Midbrain (tissue), 1 donor: ENCODE data around the gene OSTF1.

ENCODE experiments used
- DNase-seq: peaks from one replicate; lab custom pipeline; 2025; lab: John Stamatoyannopoulos, UW

OSTF1 gene

DNA sequence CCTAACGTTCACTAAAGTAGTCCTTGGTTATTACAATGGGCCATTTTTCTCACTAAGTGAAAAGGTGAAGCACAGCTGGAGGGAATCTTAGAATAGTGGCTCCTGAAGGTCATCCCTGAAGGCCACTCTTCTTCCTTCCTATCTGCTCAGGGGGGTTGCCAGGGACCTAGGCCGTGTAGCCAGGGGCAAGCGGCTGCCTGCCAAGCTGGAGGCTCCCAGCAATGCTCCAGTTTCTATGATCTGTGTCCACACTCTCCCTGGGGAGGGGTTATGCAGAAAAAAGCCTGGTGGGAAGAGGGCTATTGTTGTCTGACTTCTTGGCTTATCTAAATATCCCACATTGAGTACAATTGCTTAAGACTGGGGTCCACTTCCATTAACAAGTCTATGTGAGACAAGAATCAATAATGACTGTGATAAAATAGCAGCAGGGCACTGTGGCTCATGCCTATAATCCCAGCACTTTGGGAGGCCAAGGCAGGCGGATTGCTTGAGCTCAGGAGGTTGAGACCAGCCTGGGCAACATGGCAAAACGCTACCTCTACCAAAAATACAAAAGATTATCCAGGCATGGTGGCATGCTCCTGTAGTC lies 4.1 kb upstream of the OSTF1 start:
- no peak for DNase-seq

DNA sequence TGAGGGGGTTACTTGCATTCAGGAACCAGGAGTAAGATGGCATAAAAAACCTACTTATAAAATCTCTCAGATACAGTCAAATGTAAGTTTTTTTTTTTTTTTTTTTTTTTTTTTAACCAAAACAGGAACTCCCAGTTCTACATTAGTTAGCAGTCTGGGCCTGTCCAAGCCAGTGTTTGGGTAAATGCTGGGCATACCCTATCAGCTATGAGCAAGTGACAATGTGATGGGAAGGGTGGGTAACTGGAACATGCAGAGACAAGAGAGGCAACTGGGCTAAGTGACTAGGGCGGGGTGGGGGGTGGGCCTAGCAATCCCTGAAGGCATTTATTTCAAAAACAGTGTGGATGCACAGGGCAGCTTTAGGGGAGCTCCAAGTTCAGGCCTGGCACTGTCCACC lies 2.7 kb upstream of the OSTF1 start:
- no peak for DNase-seq

DNA sequence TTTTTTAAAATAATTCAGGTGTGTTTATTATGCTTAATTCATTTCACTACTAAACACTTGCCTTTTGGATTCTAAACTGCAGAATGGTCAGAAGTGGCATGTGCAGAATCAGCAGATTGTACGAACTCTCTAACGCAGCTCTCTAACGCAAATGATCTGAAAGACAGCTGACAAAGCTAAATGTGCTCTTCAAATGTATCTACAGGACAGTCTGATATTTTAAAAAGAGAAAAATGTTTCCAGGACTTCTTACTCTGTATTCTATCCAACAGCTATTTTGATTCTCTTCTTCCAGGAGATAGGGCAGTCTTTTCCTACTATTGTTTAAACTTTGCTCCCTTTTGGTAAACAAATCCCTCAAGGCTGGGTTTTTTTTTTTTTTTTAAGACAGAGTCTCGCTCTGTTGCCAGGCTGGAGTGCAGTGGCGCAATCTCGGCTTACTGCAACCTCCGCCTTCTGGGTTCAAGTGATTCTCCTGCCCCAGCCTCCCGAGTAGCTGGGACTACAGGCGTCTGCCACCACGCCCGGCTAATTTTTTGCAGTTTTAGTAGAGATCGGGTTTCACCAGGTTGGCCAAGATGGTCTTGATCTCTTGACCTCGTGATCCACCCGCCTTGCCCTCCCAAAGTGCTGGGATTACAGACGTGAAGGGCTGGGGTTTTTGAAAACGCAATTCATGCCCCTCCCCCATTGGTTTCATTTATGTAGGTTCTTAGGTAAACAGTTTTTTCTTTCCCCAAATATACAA lies 1.6 kb upstream of the OSTF1 start:
- no peak for DNase-seq

DNA sequence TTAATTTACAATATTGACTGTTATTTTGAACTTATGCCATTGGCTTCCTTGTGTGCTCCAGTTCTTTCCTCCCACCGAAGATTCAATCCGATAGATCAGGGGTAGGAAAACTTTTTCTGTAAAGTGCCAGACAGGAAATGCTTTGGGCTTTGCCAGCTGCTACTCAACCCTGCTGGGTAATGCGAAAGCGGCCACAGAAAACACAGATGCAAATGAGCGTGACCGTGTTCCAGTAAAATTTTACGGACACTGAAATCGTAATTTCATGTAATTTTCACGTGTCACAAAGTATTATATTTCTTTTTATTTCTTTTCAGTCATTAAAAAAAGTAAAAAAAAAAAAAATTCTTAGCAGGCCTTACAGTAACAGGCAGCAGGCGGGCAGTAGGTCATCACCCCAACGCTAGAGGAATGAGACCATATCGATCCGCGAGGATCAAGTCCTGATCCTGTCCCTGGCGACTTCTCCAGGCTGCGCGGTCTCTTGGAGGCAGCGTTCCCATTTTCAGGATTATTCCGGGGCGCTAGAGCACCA lies 958 bp upstream of the OSTF1 start:
- no peak for DNase-seq

DNA sequence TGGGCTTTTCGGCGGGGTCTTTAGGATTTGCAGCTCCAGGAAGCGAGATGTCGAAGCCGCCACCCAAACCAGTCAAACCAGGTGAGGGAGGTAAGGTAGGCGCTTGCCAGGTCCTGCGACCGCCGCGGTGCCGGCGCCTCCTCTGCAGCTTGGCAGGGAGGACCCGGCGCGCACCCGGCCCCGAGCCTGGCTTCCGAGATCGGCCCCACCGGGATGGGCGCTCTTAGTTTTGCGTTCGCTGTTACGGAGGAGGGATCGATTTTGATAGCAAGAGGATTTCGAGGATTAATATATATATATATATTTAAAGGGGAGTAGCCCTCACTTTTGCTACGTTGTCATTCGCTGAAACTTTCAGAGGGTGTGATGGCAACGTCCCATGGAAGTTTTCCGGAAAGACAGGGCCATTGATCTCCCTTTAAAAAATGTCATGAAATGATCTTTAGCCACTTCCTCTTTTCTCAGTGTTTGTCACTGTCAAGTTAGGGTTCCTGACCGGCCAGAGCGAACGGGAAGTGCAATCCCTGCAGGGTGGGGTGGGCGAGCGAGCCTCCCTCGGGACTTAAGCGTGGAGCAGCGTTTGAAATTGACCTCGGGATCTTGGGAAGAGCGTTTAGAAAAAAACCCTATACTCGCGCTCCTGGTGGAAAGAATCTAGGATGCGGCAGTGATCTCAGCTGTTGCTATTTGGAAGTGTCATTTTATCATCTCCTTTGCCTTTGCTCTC lies 495 bp downstream of the OSTF1 start:
- peak; percentile 48 for DNase-seq

DNA sequence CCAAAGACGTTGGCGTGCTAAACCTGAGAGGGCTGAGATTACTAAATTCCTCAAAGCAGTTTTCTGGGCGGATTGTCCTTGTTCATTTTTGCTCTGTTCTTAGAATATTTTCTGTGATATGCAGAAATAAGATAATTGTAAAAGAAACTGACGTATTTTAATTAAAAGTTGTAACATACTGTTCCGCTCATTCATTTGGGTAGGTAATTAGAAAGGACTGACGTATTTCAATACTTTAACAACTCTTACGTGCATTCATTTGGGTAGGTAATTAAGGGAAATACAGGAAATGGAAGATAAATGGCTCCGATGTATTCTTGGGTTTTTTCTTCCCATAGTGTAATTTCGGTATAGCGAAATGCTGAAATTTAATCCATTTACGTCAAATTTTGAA lies 1.1 kb downstream of the OSTF1 start:
- DNase-seq: no peak

DNA sequence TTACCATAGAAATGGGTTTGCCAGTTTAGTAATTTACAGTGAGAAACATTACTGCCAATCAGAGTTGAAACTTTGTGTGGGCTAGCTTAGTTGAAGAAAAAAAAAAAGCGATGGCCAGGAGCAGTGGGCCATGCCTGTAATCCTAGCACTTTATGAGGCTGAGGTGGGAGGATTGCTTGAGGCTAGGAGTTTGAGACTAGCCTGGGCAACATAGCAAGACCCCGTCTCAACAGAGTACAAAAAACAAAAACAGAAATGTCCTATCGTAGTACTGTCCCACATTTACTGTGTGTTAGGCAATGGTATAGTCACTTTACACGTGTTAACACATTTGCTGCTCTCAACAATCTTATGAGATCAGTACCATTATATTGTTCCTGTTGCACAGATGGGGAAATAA lies 2.3 kb downstream of the OSTF1 start:
- no peak for DNase-seq

DNA sequence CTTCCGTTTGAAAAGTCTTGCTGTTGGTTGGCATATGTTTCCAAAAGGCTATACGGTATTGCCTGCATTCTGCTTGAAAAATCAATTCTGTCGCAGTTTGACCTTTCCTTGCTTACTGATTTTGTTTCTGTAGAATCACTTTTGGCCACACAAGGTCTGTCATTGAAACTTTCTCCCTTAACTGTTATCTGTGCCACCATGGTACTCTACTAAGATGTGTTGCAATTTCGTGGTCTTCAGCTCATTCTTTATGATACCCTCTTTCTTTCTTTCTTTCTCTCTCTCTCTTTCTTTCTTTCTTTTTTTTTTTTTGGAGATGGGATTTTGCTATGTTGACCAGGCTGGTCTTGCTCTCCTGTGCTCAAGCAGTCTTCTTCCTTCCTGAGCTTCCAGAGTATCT lies 4.5 kb downstream of the OSTF1 start:
- DNase-seq: no peak

DNA sequence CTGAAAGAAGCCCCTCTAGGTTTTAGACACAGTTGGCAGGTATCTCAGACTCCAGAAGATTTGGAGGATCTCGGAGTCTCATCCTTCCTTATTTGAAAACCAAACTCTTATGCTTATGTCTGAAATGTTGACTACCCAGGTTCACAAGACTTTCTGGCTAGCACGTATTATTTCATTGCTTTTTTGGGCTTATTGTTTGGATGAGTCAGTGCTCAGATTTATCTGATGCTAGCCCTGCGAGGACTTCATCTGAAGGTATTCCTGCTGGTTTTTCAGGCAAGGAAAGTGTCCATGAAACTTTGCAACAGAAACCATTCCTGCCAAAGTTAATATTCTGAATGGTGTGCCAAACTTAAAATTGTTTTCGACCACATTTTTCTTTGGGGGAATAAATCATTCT lies 8.5 kb downstream of the OSTF1 start:
- DNase-seq: no peak

DNA sequence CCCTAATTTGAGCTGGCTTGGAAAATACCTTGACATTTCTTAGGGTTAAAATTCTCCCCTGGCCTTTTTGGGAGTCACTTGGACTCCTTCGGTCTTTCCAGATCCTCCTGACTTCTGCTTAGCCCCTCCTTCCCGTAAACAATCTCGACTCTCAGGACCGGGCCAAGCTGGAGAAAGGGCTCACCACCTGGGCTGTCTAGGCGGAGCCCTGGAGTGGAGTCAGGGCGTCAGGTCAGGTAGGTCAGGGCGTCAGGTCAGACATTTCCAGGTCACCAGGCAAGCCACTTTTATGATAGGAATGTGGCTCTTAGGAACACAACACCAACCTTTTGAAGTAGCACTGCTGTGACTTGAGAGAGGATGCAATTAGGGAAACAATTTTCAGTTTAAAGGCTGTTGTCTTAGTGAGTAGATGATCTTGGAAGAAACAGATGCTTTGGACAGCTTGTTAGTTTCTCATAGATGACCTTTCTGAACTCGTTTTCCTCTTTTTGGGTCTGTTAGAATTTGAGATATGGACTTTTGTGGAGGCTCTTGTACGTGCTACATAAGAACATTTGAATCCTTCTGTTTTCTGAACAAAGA lies 12.8 kb downstream of the OSTF1 start:
- no peak for DNase-seq

DNA sequence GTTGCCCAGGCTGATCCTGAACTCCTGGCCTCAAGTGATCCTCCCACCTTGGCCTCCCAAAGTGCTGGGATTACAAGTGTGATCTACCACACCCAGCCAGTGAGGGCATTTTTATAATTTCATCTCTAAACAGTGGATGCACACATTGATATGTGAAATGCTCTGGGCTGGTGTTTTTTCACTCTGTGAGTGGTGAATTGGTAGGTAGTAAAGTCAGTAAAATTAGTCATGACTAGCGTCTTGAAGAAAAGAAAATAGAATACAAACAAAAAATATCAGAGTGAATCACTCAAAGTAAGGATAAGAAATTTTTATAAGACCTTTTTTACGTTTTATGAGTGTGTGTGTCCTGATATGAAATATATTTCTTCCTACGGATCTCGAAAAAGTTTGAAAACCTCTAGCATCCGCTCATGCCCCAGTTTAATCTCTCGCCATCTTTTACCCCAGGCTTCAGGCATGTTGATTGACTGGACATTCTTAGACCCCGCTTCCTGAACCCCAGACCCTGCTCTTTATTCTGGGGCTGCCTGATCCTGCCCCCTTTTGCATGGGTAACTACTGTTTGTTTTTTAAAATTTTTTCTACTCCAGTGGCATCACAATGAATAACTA lies 14.0 kb downstream of the OSTF1 start:
- no peak for DNase-seq

DNA sequence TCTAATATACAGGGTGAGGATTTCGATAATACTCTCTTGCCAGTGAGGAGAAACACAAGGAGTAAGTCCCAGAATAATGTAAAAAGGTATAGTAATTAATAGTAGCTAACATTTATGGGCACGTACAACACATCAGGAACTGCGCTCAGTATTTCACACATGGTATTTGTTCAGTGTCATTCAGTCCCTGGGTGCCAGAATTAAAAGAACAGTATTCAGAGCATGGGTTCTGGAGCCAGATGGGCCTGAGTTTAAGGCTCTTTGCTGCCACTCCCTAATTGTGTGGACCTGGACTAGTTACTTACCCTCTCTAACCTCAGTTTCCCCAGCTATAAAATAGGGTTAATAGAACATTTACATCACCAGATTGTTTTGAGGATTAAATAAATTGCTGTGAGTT lies 16.3 kb downstream of the OSTF1 start:
- no peak for DNase-seq

DNA sequence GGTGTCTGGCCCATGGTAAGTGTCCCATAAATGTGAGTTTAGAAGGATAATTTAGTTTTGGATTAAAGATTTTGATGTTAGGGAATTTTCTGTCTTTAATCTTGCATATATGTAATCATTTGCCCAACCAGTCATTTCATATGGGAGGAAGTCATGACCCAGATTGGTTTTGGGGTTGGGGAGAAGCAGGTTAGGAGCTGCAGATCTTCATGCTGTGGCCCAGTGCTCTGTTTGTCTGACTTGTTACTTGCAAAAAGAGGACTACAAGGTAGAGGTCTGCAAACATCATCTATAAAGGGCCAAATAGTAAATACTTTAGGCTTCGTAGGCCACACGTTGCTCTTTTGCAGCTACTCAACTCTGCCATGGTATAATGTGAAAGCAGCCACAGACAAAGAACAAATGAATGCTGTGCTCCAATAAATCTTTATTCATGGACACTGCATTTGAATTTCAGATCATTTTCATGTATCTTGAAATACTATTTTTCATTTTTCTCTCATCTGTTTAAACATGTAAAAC lies 16.8 kb downstream of the OSTF1 start:
- DNase-seq: peak; percentile 41

DNA sequence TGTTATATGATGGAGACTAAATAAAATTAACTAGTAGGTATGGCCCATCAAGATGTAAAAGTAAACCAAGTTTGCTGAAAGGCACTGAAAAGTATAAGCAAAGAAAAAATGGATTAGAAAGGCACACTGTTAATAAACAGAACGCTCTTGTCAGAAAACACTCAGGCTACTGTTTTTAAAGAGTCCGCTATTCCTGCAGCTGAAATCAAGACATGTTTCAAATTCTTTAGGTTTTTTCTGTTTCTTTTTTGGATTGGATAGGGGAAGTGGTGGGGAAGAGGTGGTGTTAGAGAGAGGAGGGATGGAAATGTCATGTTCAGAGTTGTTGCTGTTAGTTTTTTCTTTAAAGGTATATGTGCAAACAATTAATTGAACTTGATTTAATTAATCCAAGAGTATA lies 17.5 kb downstream of the OSTF1 start:
- no peak for DNase-seq

DNA sequence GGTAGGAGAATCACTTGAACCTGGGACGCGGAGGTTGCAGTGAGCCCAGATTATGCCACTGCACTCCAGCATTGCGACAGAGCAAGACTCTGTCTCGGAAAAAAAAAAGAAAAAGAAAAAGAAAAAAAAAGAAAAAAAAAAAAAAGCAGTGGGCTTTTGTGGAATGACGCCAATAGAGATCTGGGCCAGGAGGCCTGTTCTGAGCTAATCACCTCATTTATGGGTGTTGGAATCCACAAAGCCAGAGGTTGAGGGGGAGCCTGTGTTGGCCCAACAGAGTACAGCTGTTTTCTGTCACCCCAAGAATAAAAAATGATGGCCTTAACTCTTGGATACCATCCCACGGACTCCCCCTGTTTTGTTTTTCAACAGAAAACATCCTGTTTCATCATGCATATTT lies 18.5 kb downstream of the OSTF1 start:
- DNase-seq: no peak

DNA sequence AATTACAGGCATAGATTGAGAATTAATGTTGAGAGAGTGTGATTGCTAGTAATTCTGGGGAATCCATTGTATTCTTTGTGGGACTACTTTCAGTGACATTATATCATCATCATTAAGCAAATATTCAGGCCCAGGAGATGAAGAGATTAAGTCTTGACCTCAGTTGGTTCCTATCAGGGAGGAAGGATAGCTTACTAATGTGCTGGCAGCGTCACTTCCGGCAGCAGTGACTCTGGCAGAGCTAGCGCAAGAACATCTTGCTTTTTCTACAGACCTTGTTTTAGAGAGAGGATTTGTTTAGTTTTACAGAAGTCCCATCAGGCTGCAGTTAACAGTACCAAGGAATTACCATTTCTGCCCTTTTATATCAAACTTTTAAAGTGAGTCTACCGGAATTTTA lies 20.3 kb downstream of the OSTF1 start:
- DNase-seq: no peak

DNA sequence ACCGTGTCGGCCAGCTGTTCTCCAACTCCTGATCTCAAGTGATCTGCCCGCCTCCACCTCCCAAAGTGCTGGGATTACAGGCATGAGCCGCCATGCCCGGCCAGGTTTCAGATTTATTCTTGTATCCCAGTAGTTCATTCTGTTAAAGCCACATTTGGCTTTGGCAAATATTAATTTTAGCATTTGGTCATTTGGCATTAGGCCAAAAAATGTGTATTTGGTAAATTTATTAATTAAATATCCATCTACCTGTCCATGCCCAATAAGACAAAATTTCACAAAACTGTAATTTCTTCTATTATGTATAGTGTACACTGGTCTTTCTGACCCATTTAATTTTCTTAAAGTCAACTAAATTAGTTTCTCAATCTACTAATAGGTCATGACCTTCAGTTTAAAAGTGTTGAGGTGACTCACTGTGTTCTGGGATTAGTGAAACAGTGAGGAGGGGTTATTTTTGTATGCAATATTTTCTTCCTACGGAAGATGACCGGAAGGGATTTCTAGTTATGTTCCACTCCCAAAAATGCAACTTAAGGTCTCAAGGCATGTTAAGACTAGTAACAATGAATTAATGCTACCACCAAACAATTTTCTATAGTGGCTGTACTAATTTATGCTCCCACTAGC lies 21.0 kb downstream of the OSTF1 start:
- DNase-seq: no peak

DNA sequence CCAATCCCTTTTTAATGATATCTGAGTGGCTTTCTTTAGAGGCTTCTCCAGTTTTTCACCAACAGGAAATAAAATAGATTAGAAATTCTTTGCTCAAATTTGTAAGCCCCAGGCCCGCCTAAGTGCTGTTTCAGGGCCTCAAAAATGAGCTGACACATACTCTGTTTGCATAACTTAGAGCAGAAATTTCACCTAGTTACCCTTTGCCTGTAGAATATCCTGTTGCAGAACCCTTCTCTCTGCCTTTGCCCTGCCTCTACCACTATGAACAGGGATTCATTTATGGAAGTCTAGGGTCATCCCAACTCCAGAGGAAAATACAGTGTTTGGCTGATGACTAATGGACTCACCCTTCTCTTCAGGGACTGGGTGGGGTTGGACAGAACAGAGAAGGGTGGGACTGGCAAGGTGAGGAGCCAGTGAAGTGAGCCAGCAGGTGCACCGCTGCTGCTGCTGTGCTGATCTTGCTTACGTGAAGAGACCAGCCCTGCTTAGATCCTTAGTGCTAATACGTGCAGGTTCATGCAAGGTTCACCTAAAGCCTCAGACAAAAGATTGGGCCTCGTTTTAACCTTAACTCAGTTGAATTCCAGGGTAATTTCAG lies 22.8 kb downstream of the OSTF1 start:
- DNase-seq: no peak

DNA sequence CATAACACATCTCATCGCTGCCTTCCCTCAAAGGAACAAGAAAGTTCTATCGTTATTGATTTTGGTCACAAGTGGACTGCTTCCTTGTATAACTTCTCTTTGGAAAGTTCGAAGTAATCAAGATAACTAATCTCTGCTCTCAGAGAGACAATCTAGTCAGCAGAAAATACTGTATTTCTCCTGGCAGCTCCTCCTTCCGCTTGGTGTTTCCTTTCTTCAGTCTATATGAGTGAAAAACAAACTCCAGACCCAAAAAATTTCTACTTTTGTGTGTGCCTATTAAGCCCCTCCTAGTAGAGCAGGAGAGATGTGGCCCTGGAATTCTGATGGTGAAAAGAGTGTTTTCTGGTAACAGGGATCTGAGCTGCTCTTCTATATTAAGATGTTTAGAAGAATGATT lies 24.5 kb downstream of the OSTF1 start:
- no peak for DNase-seq

DNA sequence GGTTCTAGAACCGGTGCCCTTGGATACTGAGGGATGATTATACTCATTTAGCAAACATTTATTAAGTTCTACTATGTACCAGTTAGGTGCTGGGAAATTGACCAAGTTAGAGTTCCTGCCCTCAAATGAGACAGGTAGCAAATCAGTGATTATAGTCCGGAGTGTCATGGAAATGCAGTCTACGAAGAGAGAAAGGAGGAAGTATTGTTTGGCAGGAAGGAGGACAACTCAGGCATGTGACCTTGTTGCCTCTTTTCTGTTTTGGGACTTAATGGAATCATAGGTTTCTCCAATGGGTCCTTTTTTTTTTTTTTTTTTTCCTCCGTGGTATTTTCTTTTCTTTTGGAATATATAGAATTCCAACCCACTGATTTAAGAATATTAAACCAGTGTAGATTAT lies 28.0 kb downstream of the OSTF1 start:
- peak; percentile 19 for DNase-seq

DNA sequence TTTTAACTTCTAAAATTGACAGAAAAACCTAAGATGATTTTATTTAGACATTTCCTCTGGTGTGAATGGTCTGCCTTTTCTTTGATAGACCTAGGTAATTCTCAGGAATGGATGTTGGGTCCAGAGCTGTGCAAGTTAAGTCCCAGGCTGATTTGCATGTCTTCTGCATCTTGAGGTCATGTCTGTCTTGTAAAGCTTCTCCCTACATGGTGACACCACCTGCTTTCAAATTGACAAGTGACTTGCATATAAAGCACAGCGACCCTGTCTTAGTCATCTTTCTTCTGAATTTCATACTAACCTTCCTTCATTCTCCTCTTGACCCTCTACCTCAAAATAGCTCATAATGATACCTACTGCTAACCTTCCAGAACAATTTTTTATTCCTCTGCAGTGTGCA lies 29.2 kb downstream of the OSTF1 start:
- no peak for DNase-seq
